Measurements from ENCODE around the gene SNRPF. TPM values are rescaled to one million over a fixed set of nuclear protein-coding genes. Genes with fewer than 3 reads are reported as not detected.

Gene SNRPF
- total RNA-seq, 4 donors from 2014 or later, result 4.3 to 7.1 (median 4.6) TPM

GRCh38 chr12:95820096-95820703 lies 38.6 kb upstream of the SNRPF start:
- Histone ChIP-seq H3K4me3 (no peak overlapping the region), H3K9me3 (no peaks in the 10 kb centered on the region), H3K4me1 (peaks cover 0 to 7% (median 0%) of the 10 kb centered on the region in 3 donors), H3K27ac (no peak overlapping the region), H3K36me3 (no peaks in the 10 kb centered on the region), H3K27me3 (no peaks in the 10 kb centered on the region)
- ATAC-seq, result no peak
- TF ChIP-seq EP300 (IDR thresholded peaks at IDR 0.05), result no peak
- TF ChIP-seq POLR2A (IDR thresholded peaks at IDR 0.05), result no peak
- TF ChIP-seq POLR2AphosphoS5 (IDR thresholded peaks at IDR 0.05), result peak; percentile 71
- TF ChIP-seq, protein P1, sequence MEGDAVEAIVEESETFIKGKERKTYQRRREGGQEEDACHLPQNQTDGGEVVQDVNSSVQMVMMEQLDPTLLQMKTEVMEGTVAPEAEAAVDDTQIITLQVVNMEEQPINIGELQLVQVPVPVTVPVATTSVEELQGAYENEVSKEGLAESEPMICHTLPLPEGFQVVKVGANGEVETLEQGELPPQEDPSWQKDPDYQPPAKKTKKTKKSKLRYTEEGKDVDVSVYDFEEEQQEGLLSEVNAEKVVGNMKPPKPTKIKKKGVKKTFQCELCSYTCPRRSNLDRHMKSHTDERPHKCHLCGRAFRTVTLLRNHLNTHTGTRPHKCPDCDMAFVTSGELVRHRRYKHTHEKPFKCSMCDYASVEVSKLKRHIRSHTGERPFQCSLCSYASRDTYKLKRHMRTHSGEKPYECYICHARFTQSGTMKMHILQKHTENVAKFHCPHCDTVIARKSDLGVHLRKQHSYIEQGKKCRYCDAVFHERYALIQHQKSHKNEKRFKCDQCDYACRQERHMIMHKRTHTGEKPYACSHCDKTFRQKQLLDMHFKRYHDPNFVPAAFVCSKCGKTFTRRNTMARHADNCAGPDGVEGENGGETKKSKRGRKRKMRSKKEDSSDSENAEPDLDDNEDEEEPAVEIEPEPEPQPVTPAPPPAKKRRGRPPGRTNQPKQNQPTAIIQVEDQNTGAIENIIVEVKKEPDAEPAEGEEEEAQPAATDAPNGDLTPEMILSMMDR (IDR thresholded peaks at IDR 0.05), result peak; percentile 14 to 65 (median 54)
- 0% methylated on average over 1 of the region's 1 CpG for WGBS, 2 donors (ENCODE audit: low coverage in 1 of 2)

DNA sequence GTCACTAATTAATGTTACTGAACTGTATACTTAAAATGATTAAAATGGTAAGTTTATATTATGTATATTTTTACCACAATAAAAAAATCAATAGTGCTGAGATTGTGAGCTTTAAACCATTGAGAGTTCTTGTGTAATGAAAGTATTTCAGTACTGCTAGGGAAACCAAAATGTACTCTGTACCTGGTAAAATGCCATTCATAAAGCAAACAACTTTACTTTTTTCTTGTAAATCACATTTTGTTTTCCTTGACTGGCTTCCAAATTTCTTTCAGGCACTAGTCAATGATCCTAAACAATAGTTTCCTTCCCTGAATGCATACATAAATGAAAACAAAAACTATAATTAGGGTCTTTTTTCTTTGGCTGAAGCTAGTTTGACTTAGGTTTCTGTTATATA lies 29.4 kb upstream of the SNRPF start:
- H3K4me3 ChIP-seq, result no peak overlapping the region
- ATAC-seq, result no peak
- TF ChIP-seq POLR2A (IDR thresholded peaks at IDR 0.05), result no peak
- TF ChIP-seq POLR2AphosphoS5 (IDR thresholded peaks at IDR 0.05), result no peak
- TF ChIP-seq, protein P1 (IDR thresholded peaks at IDR 0.05), result no peak
- no peak for TF ChIP-seq EP300 (IDR thresholded peaks at IDR 0.05)
- H3K27me3 ChIP-seq, result no peaks in the 10 kb centered on the region
- H3K4me1 ChIP-seq, result no peaks in the 10 kb centered on the region
- no peaks in the 10 kb centered on the region for H3K36me3 ChIP-seq
- H3K27ac ChIP-seq, result no peak overlapping the region
- H3K9me3 ChIP-seq, result no peaks in the 10 kb centered on the region

DNA sequence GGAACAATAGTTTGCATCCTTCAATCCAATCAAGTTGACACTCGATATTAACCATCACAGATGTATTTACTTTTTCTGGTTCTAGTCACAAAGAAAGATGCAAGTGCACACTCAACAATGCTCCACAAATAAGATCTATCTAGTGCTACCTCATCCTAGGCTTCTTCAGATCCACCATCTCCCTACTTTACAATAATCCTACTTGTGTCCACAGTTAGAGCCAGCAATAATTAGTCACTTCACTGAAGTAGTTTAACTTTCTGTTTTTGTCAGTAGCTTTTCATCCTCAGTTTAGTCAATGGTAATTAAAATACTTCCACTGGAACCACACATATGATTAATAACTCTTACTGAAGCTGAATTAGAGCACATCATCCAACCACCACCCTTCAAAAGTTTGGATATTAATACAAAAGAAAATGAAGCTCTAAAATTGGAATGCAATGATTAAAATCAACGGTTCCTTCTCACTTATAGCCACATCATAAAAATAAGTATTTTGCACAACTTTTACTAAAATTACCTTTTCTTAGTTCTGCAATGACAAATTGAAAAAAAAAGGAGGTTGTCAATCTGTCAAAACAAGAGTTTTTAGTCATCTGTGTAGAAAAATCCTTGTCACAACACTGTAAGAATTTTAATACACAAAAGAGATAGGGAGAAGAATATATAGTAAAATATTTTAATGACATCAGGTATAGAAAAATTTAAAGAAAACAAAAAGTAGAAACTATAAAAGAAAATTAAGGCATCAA lies 28.2 kb upstream of the SNRPF start:
- no peaks in the 10 kb centered on the region for H3K36me3 ChIP-seq
- no peak for ATAC-seq

DNA sequence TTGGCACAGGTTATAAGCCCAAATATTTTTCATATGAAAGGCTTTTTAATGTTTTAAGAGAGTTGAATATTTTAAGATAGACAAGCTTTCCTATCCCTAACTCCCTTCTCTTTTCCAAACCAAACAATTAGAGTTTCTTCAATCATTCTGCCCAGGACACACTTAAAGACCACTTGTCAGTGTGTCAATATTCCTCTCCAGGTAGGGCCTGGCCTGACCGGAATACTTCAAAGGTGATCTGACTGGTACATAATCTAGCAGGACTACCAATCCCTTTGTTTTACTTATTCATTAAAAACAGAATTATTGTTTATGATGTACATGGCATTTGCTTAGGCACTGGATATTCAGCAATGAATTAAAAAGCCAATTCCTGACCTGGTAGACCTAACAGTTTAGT lies 24.2 kb upstream of the SNRPF start:
- WGBS, 2 donors (ENCODE audit: low coverage in 1 of 2), result 58% methylated on average over 1 of the region's 1 CpG; no CpG with 5 or more reads in 1 of the 2 donors
- no peak for ATAC-seq
- H3K4me3 ChIP-seq, result no peak overlapping the region
- TF ChIP-seq POLR2AphosphoS5 (IDR thresholded peaks at IDR 0.05), result no peak
- no peak for TF ChIP-seq EP300 (IDR thresholded peaks at IDR 0.05)
- no peak for TF ChIP-seq POLR2A (IDR thresholded peaks at IDR 0.05)
- TF ChIP-seq, protein P1 (IDR thresholded peaks at IDR 0.05), result no peak
- H3K27me3 ChIP-seq, result no peaks in the 10 kb centered on the region
- no peaks in the 10 kb centered on the region for H3K36me3 ChIP-seq
- H3K27ac ChIP-seq, result no peak overlapping the region
- peaks cover 0 to 9% (median 0%) of the 10 kb centered on the region in 3 donors for H3K4me1 ChIP-seq
- no peaks in the 10 kb centered on the region for H3K9me3 ChIP-seq

More for the DNA sequence above, 28.2 kb upstream of the SNRPF start:
- no peaks in the 10 kb centered on the region for H3K9me3 ChIP-seq
- no peaks in the 10 kb centered on the region for H3K4me1 ChIP-seq
- no peaks in the 10 kb centered on the region for H3K27me3 ChIP-seq
- no peak overlapping the region for H3K4me3 ChIP-seq
- no peak overlapping the region for H3K27ac ChIP-seq
- TF ChIP-seq POLR2A (IDR thresholded peaks at IDR 0.05) (no peak), POLR2AphosphoS5 (IDR thresholded peaks at IDR 0.05) (no peak), EP300 (IDR thresholded peaks at IDR 0.05) (no peak)
- TF ChIP-seq, protein P1 (IDR thresholded peaks at IDR 0.05), result no peak
- WGBS, 2 donors (ENCODE audit: low coverage in 1 of 2), result 70 to 90% methylated on average over 2 of the region's 2 CpGs

DNA sequence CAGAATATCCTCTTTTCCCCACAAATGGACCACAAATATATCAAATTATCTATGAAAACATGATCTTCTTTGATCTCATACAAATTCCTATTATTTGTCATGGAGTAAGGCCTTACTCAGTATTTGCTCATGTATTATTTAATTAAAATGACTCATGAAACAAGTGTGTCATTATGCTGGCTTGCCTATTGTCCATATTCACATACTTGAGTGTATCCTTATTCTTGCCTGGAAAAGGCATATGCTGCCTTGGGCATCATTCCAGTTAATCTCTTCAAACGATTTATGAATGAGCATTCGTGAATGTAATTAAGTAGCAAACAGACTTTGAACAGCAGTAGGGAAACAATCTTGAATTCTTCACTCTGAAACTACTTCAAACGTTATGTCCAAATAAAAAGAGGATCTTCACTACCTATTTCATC lies 22.6 kb upstream of the SNRPF start:
- H3K4me3 ChIP-seq, result no peak overlapping the region
- H3K9me3 ChIP-seq, result no peaks in the 10 kb centered on the region
- H3K27me3 ChIP-seq, result no peaks in the 10 kb centered on the region
- WGBS, 2 donors (ENCODE audit: low coverage in 1 of 2), result 5 to 20% methylated on average over 3 of the region's 3 CpGs
- no peaks in the 10 kb centered on the region for H3K36me3 ChIP-seq
- TF ChIP-seq EP300 (IDR thresholded peaks at IDR 0.05) (no peak), POLR2AphosphoS5 (IDR thresholded peaks at IDR 0.05) (no peak), POLR2A (IDR thresholded peaks at IDR 0.05) (no peak)
- TF ChIP-seq, protein P1 (IDR thresholded peaks at IDR 0.05), result no peak
- no peak overlapping the region for H3K27ac ChIP-seq
- H3K4me1 ChIP-seq, result peaks cover 0 to 9% (median 0%) of the 10 kb centered on the region in 3 donors
- ATAC-seq, result no peak
